Activated T-helper 1 cell treated with Interleukin-2 at 50 U/mL for 16 hours (primary cell): ENCODE data around the gene FGF23.
"Not testable (repeated sequence)": the region's sequence is repeated elsewhere in the genome, so short reads cannot be mapped to it uniquely, and the experiment has no call there.

Experiments
- DNase-seq: peaks from one replicate; pipeline ENCODE4 v3.0.0-alpha.2; 2020; ENCODE audit warnings: low read depth

FGF23 gene

GRCh38 chr12:4379405-4379804 is at the start of gene FGF23:
FGF23 (minus strand) TSS chr12:4379712; CDS start chr12:4379582, 130 bp downstream.
- DNase-seq, result no peak

- no peak for DNase-seq
Measured at GRCh38 chr12:4424422-4424821, 44.9 kb upstream of the FGF23 start.

- DNase-seq, result no peak
Measured at GRCh38 chr12:4423528-4424195, 44.1 kb upstream of the FGF23 start.

GRCh38 chr12:4422985-4423384 is 43.5 kb upstream of the FGF23 start:
- no peak for DNase-seq

GRCh38 chr12:4421590-4422031 is 42.1 kb upstream of the FGF23 start:
- DNase-seq, result no peak

- no peak for DNase-seq
Measured at GRCh38 chr12:4420138-4420670, 40.7 kb upstream of the FGF23 start.

GRCh38 chr12:4418913-4419312 is 39.4 kb upstream of the FGF23 start:
- DNase-seq, result no peak

GRCh38 chr12:4417936-4418335 is 38.4 kb upstream of the FGF23 start:
- no peak for DNase-seq

GRCh38 chr12:4417455-4417854 is 37.9 kb upstream of the FGF23 start:
- DNase-seq, result no peak

GRCh38 chr12:4416276-4416675 is 36.8 kb upstream of the FGF23 start:
- no peak for DNase-seq

GRCh38 chr12:4412465-4412864 is 33.0 kb upstream of the FGF23 start:
- no peak for DNase-seq

GRCh38 chr12:4412056-4412455 is 32.5 kb upstream of the FGF23 start:
- DNase-seq, result no peak

GRCh38 chr12:4407136-4407535 is 27.6 kb upstream of the FGF23 start:
- DNase-seq, result no peak

- not testable (repeated sequence) for DNase-seq
Measured at GRCh38 chr12:4404877-4405637, 25.5 kb upstream of the FGF23 start.

- no peak for DNase-seq
Measured at GRCh38 chr12:4402996-4403395, 23.5 kb upstream of the FGF23 start.

- DNase-seq, result no peak
Measured at GRCh38 chr12:4401117-4401516, 21.6 kb upstream of the FGF23 start.

GRCh38 chr12:4395818-4396217 is 16.3 kb upstream of the FGF23 start:
- no peak for DNase-seq

- DNase-seq, result no peak
Measured at GRCh38 chr12:4393211-4393610, 13.7 kb upstream of the FGF23 start.

- no peak for DNase-seq
Measured at GRCh38 chr12:4392223-4392742, 12.8 kb upstream of the FGF23 start.

GRCh38 chr12:4388662-4389061 is 9.2 kb upstream of the FGF23 start:
- DNase-seq, result no peak

- DNase-seq, result no peak
Measured at GRCh38 chr12:4388032-4388431, 8.5 kb upstream of the FGF23 start.

- no peak for DNase-seq
Measured at GRCh38 chr12:4387607-4388006, 8.1 kb upstream of the FGF23 start.

GRCh38 chr12:4386801-4387200 is 7.3 kb upstream of the FGF23 start:
- no peak for DNase-seq
